NOMO-1 treated with dmso at 0.1 percent for 144 hours (cell line): ENCODE data around the gene CCIN.

Experiments
- DNase-seq: peaks from one replicate; lab custom pipeline; 2025; ENCODE audit not compliant: unreplicated experiment; lab: John Stamatoyannopoulos, UW

CCIN gene

GRCh38 chr9:36140086-36141084, 28.8 kb upstream of the CCIN start:
- DNase-seq: peak; percentile 52

- DNase-seq: no peak
Measured at GRCh38 chr9:36141288-36141687, 27.9 kb upstream of the CCIN start.

GRCh38 chr9:36141761-36142160, 27.4 kb upstream of the CCIN start:
- no peak for DNase-seq

- peak; percentile 66 for DNase-seq
Measured at GRCh38 chr9:36142510-36143244, 26.5 kb upstream of the CCIN start.

GRCh38 chr9:36143245-36143641, 25.9 kb upstream of the CCIN start:
- DNase-seq: no peak

- DNase-seq: no peak
Measured at GRCh38 chr9:36144309-36145232, 24.6 kb upstream of the CCIN start.

- DNase-seq: no peak
Measured at GRCh38 chr9:36145970-36146369, 23.2 kb upstream of the CCIN start.

GRCh38 chr9:36146651-36147050, 22.5 kb upstream of the CCIN start:
- DNase-seq: no peak

GRCh38 chr9:36147441-36148175, 21.6 kb upstream of the CCIN start:
- no peak for DNase-seq

GRCh38 chr9:36148311-36149051, 20.7 kb upstream of the CCIN start:
- no peak for DNase-seq

- DNase-seq: no peak
Measured at GRCh38 chr9:36149197-36149596, 20.0 kb upstream of the CCIN start.

- peak; percentile 40 for DNase-seq
Measured at GRCh38 chr9:36150574-36151315, 18.4 kb upstream of the CCIN start.

- DNase-seq: peak; percentile 95
Measured at GRCh38 chr9:36151316-36152210, 17.6 kb upstream of the CCIN start.

GRCh38 chr9:36152741-36153438, 16.3 kb upstream of the CCIN start:
- DNase-seq: no peak

- no peak for DNase-seq
Measured at GRCh38 chr9:36153746-36154145, 15.4 kb upstream of the CCIN start.

- DNase-seq: peak; percentile 65
Measured at GRCh38 chr9:36154331-36154952, 14.7 kb upstream of the CCIN start.

- DNase-seq: no peak
Measured at GRCh38 chr9:36156116-36156515, 13.1 kb upstream of the CCIN start.
